ENCODE data around the gene CTAG2. TPM values are rescaled to one million over a fixed set of nuclear protein-coding genes. Genes with fewer than 3 reads are reported as not detected.
"Not testable (repeated sequence)": the region's sequence is repeated elsewhere in the genome, so short reads cannot be mapped to it uniquely, and the experiment has no call there.

The CTAG2 gene
- total RNA-seq, 1 donor from 2014 or later, result not detected

- H3K9me3 ChIP-seq (replicated peaks); H3K4me3 ChIP-seq; H3K36me3 ChIP-seq; DNase-seq; H3K27ac ChIP-seq (replicated peaks); intact Hi-C loops (cut with micrococcal nuclease); H3K27me3 ChIP-seq (ENCODE audit: low read depth); H3K4me1 ChIP-seq: not testable (repeated sequence)
Observed at GRCh38 chrX:154633661-154634060, 19.7 kb downstream of the CTAG2 start.

- H3K27me3 ChIP-seq (ENCODE audit: low read depth); intact Hi-C loops (cut with micrococcal nuclease); H3K9me3 ChIP-seq (replicated peaks); H3K4me1 ChIP-seq; DNase-seq; H3K4me3 ChIP-seq; H3K36me3 ChIP-seq; H3K27ac ChIP-seq (replicated peaks): not testable (repeated sequence)
Observed at GRCh38 chrX:154630949-154631348, 22.4 kb downstream of the CTAG2 start.

- DNase-seq; H3K27me3 ChIP-seq (ENCODE audit: low read depth); H3K4me1 ChIP-seq; H3K9me3 ChIP-seq (replicated peaks); H3K4me3 ChIP-seq; intact Hi-C loops (cut with micrococcal nuclease); H3K36me3 ChIP-seq; H3K27ac ChIP-seq (replicated peaks): not testable (repeated sequence)
Observed at GRCh38 chrX:154628960-154629359, 24.4 kb downstream of the CTAG2 start.

- intact Hi-C loops (cut with micrococcal nuclease), result not testable (repeated sequence)
Observed at GRCh38 chrX:154620767-154621414, 32.5 kb downstream of the CTAG2 start.

GRCh38 chrX:154619182-154619581, 34.2 kb downstream of the CTAG2 start, which contains the start of gene CTAG1B:
Gene CTAG1B, minus strand, starts transcription at chrX:154619282. Its CDS starts 64 bp downstream, at chrX:154619218.
- H3K36me3 ChIP-seq; intact Hi-C loops (cut with micrococcal nuclease); H3K9me3 ChIP-seq (replicated peaks); DNase-seq; H3K4me3 ChIP-seq; H3K4me1 ChIP-seq; H3K27ac ChIP-seq (replicated peaks); H3K27me3 ChIP-seq (ENCODE audit: low read depth): not testable (repeated sequence)

More at GRCh38 chrX:154620767-154621414, 32.5 kb downstream of the CTAG2 start:
- not testable (repeated sequence) for H3K27ac ChIP-seq (replicated peaks); H3K36me3 ChIP-seq; H3K4me1 ChIP-seq; H3K4me3 ChIP-seq; H3K9me3 ChIP-seq (replicated peaks); DNase-seq; H3K27me3 ChIP-seq (ENCODE audit: low read depth)

- H3K4me1 ChIP-seq; H3K4me3 ChIP-seq; intact Hi-C loops (cut with micrococcal nuclease); H3K36me3 ChIP-seq; H3K9me3 ChIP-seq (replicated peaks); DNase-seq; H3K27ac ChIP-seq (replicated peaks); H3K27me3 ChIP-seq (ENCODE audit: low read depth): not testable (repeated sequence)
Observed at GRCh38 chrX:154613586-154613985, 39.8 kb downstream of the CTAG2 start.

GRCh38 chrX:154611146-154611545, 42.2 kb downstream of the CTAG2 start:
- H3K36me3 ChIP-seq; H3K4me1 ChIP-seq; H3K9me3 ChIP-seq (replicated peaks); intact Hi-C loops (cut with micrococcal nuclease); H3K4me3 ChIP-seq; H3K27me3 ChIP-seq (ENCODE audit: low read depth); H3K27ac ChIP-seq (replicated peaks); DNase-seq: not testable (repeated sequence)

GRCh38 chrX:154608823-154609222, 44.6 kb downstream of the CTAG2 start:
- H3K27ac ChIP-seq (replicated peaks); H3K9me3 ChIP-seq (replicated peaks); H3K4me1 ChIP-seq; DNase-seq; H3K4me3 ChIP-seq; intact Hi-C loops (cut with micrococcal nuclease); H3K36me3 ChIP-seq; H3K27me3 ChIP-seq (ENCODE audit: low read depth): not testable (repeated sequence)

- H3K36me3 ChIP-seq; DNase-seq; H3K9me3 ChIP-seq (replicated peaks); H3K4me1 ChIP-seq; H3K4me3 ChIP-seq; intact Hi-C loops (cut with micrococcal nuclease); H3K27me3 ChIP-seq (ENCODE audit: low read depth); H3K27ac ChIP-seq (replicated peaks): not testable (repeated sequence)
Observed at GRCh38 chrX:154607976-154608375, 45.4 kb downstream of the CTAG2 start.

- no peak for TF ChIP-seq CTCF (IDR thresholded peaks at IDR 0.05; ENCODE audit: borderline replicate concordance)
- intact Hi-C loops (cut with micrococcal nuclease), result no loop called here
- H3K4me3 ChIP-seq, result no peak overlapping the region
- H3K36me3 ChIP-seq, result no peaks in the 10 kb centered on the region
- no peak for DNase-seq
- no peak overlapping the region for H3K27ac ChIP-seq (replicated peaks)
- H3K27me3 ChIP-seq (ENCODE audit: low read depth), result no peaks in the 10 kb centered on the region
- H3K4me1 ChIP-seq, result no peaks in the 10 kb centered on the region
- no peaks in the 10 kb centered on the region for H3K9me3 ChIP-seq (replicated peaks)
Observed at GRCh38 chrX:154607370-154607769, 46.0 kb downstream of the CTAG2 start.
